ENCODE results near the gene LDHAL6A. TPM values are rescaled to one million over a fixed set of nuclear protein-coding genes. Genes with fewer than 3 reads are reported as not detected.

Gene LDHAL6A
- total and polyA plus RNA-seq, 4 donors = not detected

DNA sequence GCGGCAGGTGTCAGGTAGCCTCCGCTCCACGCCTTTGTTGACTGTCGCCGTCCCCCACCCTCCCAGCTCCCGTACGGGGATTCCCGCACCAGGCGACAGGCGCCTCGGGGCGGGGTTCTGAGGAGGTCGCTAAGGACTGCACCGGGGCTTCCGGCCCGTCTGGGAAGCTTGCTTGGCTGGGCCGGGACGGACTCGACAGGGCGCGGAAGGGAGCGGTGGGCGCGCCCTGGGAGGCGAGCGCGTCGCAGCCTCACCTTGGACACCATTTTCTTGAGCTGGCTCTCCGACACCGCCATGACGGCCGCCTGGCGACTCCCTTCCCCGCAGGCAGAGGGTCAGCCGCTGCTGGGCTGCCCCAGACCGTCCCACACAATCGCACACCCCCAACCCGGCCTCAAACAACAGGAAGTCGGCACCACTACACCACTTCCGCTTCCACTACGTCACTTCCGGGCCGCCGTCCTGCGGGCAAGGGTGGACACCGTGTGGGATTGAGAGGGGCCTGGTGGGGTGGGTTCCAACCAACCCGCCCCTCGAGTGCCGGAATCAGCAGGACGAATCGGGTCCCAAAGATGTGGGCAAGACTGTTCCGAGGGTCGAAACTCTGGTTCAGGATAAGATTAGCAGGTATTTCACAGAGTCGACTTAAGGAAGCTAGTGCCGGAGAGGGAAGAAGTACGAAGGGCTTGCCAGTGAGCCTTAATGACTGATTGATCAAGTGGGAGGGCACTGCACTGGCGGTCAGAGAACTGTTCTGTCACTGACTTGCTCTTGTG, 71.1 kb downstream of the LDHAL6A start, which contains the start of gene TSG101:
TSS of gene TSG101 (minus strand) at position 422 of the 776 bp plus-strand sequence. CDS start at position 296, 126 bp downstream.
- Histone ChIP-seq H3K27me3 (ENCODE audit: control insufficient read depth in 3 of 3, insufficient read depth in 3 of 3, low read length in 2 of 3) (no peaks in the 10 kb centered on the region), H3K9ac (ENCODE audit: insufficient read depth in 1 of 2, low read length in 2 of 2) (peak within 1 kb of the TSS; percentile 94 to 95), H3K4me3 (peak within 1 kb of the TSS; percentile 85), H3K36me3 (ENCODE audit: control insufficient read depth in 4 of 4, insufficient read depth in 4 of 4, low read length in 4 of 4) (peaks cover 2 to 15% (median 8%) of the 10 kb centered on the region in 4 donors), H3K4me1 (ENCODE audit: control insufficient read depth in 5 of 5, insufficient read depth in 5 of 5, low read length in 5 of 5) (peaks cover 0 to 13% (median 4%) of the 10 kb centered on the region in 5 donors), H3K27ac (ENCODE audit: low read depth in 1 of 2, low read length in 1 of 2) (peak within 1 kb of the TSS; percentile 87 to 98), H3K9me3 (ENCODE audit: control insufficient read depth in 4 of 4, insufficient read depth in 3 of 4, low read length in 3 of 4) (no peaks in the 10 kb centered on the region)
- TF ChIP-seq, protein P1, sequence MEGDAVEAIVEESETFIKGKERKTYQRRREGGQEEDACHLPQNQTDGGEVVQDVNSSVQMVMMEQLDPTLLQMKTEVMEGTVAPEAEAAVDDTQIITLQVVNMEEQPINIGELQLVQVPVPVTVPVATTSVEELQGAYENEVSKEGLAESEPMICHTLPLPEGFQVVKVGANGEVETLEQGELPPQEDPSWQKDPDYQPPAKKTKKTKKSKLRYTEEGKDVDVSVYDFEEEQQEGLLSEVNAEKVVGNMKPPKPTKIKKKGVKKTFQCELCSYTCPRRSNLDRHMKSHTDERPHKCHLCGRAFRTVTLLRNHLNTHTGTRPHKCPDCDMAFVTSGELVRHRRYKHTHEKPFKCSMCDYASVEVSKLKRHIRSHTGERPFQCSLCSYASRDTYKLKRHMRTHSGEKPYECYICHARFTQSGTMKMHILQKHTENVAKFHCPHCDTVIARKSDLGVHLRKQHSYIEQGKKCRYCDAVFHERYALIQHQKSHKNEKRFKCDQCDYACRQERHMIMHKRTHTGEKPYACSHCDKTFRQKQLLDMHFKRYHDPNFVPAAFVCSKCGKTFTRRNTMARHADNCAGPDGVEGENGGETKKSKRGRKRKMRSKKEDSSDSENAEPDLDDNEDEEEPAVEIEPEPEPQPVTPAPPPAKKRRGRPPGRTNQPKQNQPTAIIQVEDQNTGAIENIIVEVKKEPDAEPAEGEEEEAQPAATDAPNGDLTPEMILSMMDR (IDR thresholded peaks at IDR 0.05; ENCODE audit: control extremely low read depth, extremely low read depth) = no peak
- WGBS, 2 donors = 0% methylated on average over 52 to 57 of the region's 57 CpGs
- DNase-seq (peak; percentile 97 to 98 (median 97)), ATAC-seq (ENCODE audit: insufficient read depth, low FRiP score) (peak; percentile 99)

DNA sequence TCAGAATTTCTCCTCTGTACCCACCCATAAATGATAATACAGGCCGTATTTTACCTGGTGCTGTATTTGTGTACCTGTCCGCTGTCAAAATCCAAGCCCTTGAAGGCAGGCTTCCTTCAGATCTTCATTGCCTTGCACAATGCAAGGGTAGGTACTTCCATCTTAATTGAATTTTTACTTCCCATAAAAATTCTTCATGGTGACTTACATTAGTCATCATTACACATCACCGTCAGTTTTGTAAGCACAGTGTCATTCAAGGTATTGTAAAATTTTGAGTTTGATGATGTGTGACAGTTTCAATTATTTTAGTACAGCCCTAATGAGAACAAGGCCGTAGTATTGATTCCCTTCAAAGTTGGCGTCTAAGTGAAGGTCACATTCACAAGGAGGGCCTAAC, 71.9 kb downstream of the LDHAL6A start:
- ATAC-seq (ENCODE audit: insufficient read depth, low FRiP score) (no peak), DNase-seq (peak in 2 of 3 donors; percentile 28 to 40)
- peak overlapping the region; percentile 94 to 95 for H3K9ac ChIP-seq (ENCODE audit: insufficient read depth in 1 of 2, low read length in 2 of 2)
- H3K4me3 ChIP-seq = peak overlapping the region; percentile 85
- no peaks in the 10 kb centered on the region for H3K9me3 ChIP-seq (ENCODE audit: control insufficient read depth in 4 of 4, insufficient read depth in 3 of 4, low read length in 3 of 4)
- 44 to 45% methylated on average over 5 of the region's 5 CpGs for WGBS, 2 donors
- H3K4me1 ChIP-seq (ENCODE audit: control insufficient read depth in 5 of 5, insufficient read depth in 5 of 5, low read length in 5 of 5) = peaks cover 0 to 13% (median 3%) of the 10 kb centered on the region in 5 donors
- no peaks in the 10 kb centered on the region for H3K27me3 ChIP-seq (ENCODE audit: control insufficient read depth in 3 of 3, insufficient read depth in 3 of 3, low read length in 2 of 3)
- H3K36me3 ChIP-seq (ENCODE audit: control insufficient read depth in 4 of 4, insufficient read depth in 4 of 4, low read length in 4 of 4) = peaks cover under 1 to 13% (median 6%) of the 10 kb centered on the region in 4 donors
- H3K27ac ChIP-seq (ENCODE audit: low read depth in 1 of 2, low read length in 1 of 2) = peak overlapping the region; percentile 87 to 98
- TF ChIP-seq, protein P1 (IDR thresholded peaks at IDR 0.05; ENCODE audit: control extremely low read depth, extremely low read depth) = no peak

Other genes with a start within 250 kb of the LDHAL6A start
- 1 to 10 TPM in 1 of 2 donors, not detected in 1; 3.8 TPM for gene SAA4, start 219.1 kb upstream of the LDHAL6A start, total RNA-seq
- 1 to 10 TPM in 1 of 2 donors, under 1 TPM in 1; 0.39 to 6.4 TPM for gene SAA4, start 219.1 kb upstream of the LDHAL6A start, polyA plus RNA-seq
- gene SAA2, start 207.2 kb upstream of the LDHAL6A start, total RNA-seq = 100 to 1,000 TPM in 1 of 2 donors, 10 to 100 TPM in 1; 56.7 to 105 TPM
- 1,000 to 10,000 TPM in 1 of 2 donors, 10 to 100 TPM in 1; 18.6 to 1,381 TPM for gene SAA2, start 207.2 kb upstream of the LDHAL6A start, polyA plus RNA-seq
- gene SAA1, start 189.6 kb upstream of the LDHAL6A start, total RNA-seq = 100 to 1,000 TPM in 1 of 2 donors, 10 to 100 TPM in 1; 44.4 to 260 TPM
- gene SAA1, start 189.6 kb upstream of the LDHAL6A start, polyA plus RNA-seq = 1,000 to 10,000 TPM in 1 of 2 donors, 100 to 1,000 TPM in 1; 148 to 2,589 TPM
- 10 to 100 TPM; 23.9 to 36.2 TPM for gene HPS5, start 133.7 kb upstream of the LDHAL6A start, total RNA-seq
- gene HPS5, start 133.7 kb upstream of the LDHAL6A start, polyA plus RNA-seq = 10 to 100 TPM in 1 of 2 donors, 1 to 10 TPM in 1; 8.9 to 16.7 TPM
- 10 to 100 TPM; 39.3 to 87.9 TPM for gene GTF2H1, start 133.3 kb upstream of the LDHAL6A start, total RNA-seq
- gene GTF2H1, start 133.3 kb upstream of the LDHAL6A start, polyA plus RNA-seq = 10 to 100 TPM; 20.2 to 25.9 TPM
- gene LDHA, start 61.3 kb upstream of the LDHAL6A start, total RNA-seq = 100 to 1,000 TPM; 238 to 373 TPM
- gene LDHA, start 61.3 kb upstream of the LDHAL6A start, polyA plus RNA-seq = 100 to 1,000 TPM; 286 to 596 TPM
- not detected for gene LDHC, start 43.5 kb upstream of the LDHAL6A start, total RNA-seq
- gene LDHC, start 43.5 kb upstream of the LDHAL6A start, polyA plus RNA-seq = 1 to 10 TPM in 1 of 2 donors, under 1 TPM in 1; 0.06 to 1.1 TPM
- gene TSG101, start 71.1 kb downstream of the LDHAL6A start, total RNA-seq = 10 to 100 TPM; 53.2 to 57.6 TPM
- 10 to 100 TPM; 37.8 to 64.4 TPM for gene TSG101, start 71.1 kb downstream of the LDHAL6A start, polyA plus RNA-seq
- gene UEVLD, start 132.9 kb downstream of the LDHAL6A start, total RNA-seq = 10 to 100 TPM; 20.7 to 29.6 TPM
- gene UEVLD, start 132.9 kb downstream of the LDHAL6A start, polyA plus RNA-seq = 10 to 100 TPM in 1 of 2 donors, 1 to 10 TPM in 1; 6.4 to 10.9 TPM
- 1 to 10 TPM; 2.8 to 3.5 TPM for gene MISFA, start 143.9 kb downstream of the LDHAL6A start, total RNA-seq
- gene MISFA, start 143.9 kb downstream of the LDHAL6A start, polyA plus RNA-seq = 1 to 10 TPM in 1 of 2 donors, under 1 TPM in 1; 0.95 to 2.5 TPM
- gene SPTY2D1, start 178.5 kb downstream of the LDHAL6A start, total RNA-seq = 10 to 100 TPM; 17.8 to 21.0 TPM
- 10 to 100 TPM in 1 of 2 donors, 1 to 10 TPM in 1; 3.9 to 10.7 TPM for gene SPTY2D1, start 178.5 kb downstream of the LDHAL6A start, polyA plus RNA-seq
- 1 to 10 TPM; 3.2 to 8.9 TPM for gene TMEM86A, start 242.9 kb downstream of the LDHAL6A start, total RNA-seq
- gene TMEM86A, start 242.9 kb downstream of the LDHAL6A start, polyA plus RNA-seq = 1 to 10 TPM; 1.9 to 2.6 TPM

Measured in lung (tissue), 12 donors.